Neural cell (in vitro differentiated cells): ENCODE measurements around the gene GNAI2. TPM values are rescaled to one million over a fixed set of nuclear protein-coding genes. Genes with fewer than 3 reads are reported as not detected.

Experiments
- H2AFZ ChIP-seq: fragments of 200-600, 300-800 bp; sonication (generic), shearing (Covaris generic); 2 replicates; pipeline ENCODE4 v1.6.0; 2014; ENCODE audit warnings: low read depth, mild to moderate bottlenecking, antibody characterized with exemption, low read length, moderate library complexity
- H3F3A ChIP-seq: fragments of 200-600 bp; shearing (Covaris generic); 2 replicates; pipeline ENCODE4 v1.6.1; 2016; ENCODE audit warnings: mild to moderate bottlenecking, moderate library complexity, mixed read lengths, antibody characterized with exemption, low read length; ENCODE audit not compliant: insufficient read depth, poor library complexity, severe bottlenecking
- H3K27ac ChIP-seq: fragments of 200-600, 300-800 bp; sonication (generic), shearing (Covaris generic); 2 replicates; pipeline ENCODE4 v1.5.1; 2014; ENCODE audit warnings: mild to moderate bottlenecking, low read length, moderate library complexity
- H3K27me3 ChIP-seq: fragments of 300-800, 200-600 bp; sonication (generic), shearing (Covaris generic); 2 replicates; pipeline ENCODE4 v1.6.0; 2014; ENCODE audit warnings: mild to moderate bottlenecking, low read depth, low read length, moderate library complexity; ENCODE audit not compliant: insufficient read depth
- H3K36me3 ChIP-seq: fragments of 300-800, 200-600 bp; sonication (generic), shearing (Covaris generic); 2 replicates; pipeline ENCODE4 v1.5.1; 2014; ENCODE audit warnings: mild to moderate bottlenecking, antibody characterized with exemption, low read length, moderate library complexity; ENCODE audit not compliant: insufficient read depth
- H3K4me2 ChIP-seq: fragments of 300-800, 200-600 bp; sonication (generic), shearing (Covaris generic); 2 replicates; pipeline ENCODE4 v1.6.0; 2014; ENCODE audit warnings: mild to moderate bottlenecking, low read length
- H3K4me3 ChIP-seq: fragments of 300-800, 200-600 bp; sonication (generic), shearing (Covaris generic); 2 replicates; pipeline ENCODE4 v1.5.1; 2014; ENCODE audit warnings: mild to moderate bottlenecking, low read length, moderate library complexity
- H3K79me2 ChIP-seq: fragments of 200-600 bp; shearing (Covaris generic); replicated peaks from 2 replicates; pipeline ENCODE4 v1.6.0; 2014; ENCODE audit warnings: mild to moderate bottlenecking, low read length, moderate library complexity; ENCODE audit not compliant: insufficient read depth
- H3K9ac ChIP-seq: fragments of 300-800, 200-600 bp; sonication (generic), shearing (Covaris generic); 2 replicates; pipeline ENCODE4 v1.6.1; 2016; ENCODE audit warnings: mild to moderate bottlenecking, low read length, mixed read lengths
- H3K9me2 ChIP-seq: fragments of 200-600 bp; shearing (Covaris generic); 2 replicates; pipeline ENCODE4 v1.6.1; 2016; ENCODE audit warnings: mild to moderate bottlenecking, low read length, mixed read lengths; ENCODE audit not compliant: insufficient read depth
- H3K9me3 ChIP-seq: fragments of 200-600, 300-800 bp; sonication (generic), shearing (Covaris generic); 2 replicates; pipeline ENCODE4 v1.6.1; 2016; ENCODE audit warnings: mild to moderate bottlenecking, mixed run types, low read length, moderate library complexity, mixed read lengths
- H4K20me1 ChIP-seq: fragments of 200-600 bp; shearing (Covaris generic); 2 replicates; pipeline ENCODE4 v1.6.1; 2016; ENCODE audit warnings: mild to moderate bottlenecking, mixed run types; ENCODE audit not compliant: insufficient read depth
- CTCF ChIP-seq: fragments of 450-650 bp; IDR thresholded peaks from 2 replicates; pipeline ENCODE4 v1.5.1; 2014; ENCODE audit warnings: antibody characterized with exemption, mild to moderate bottlenecking, moderate library complexity; ENCODE audit not compliant: poor library complexity, severe bottlenecking
- EP300 ChIP-seq: fragments of 450-650 bp; conservative IDR thresholded peaks from 2 replicates; pipeline ENCODE4 v1.6.1; 2014; ENCODE audit warnings: antibody characterized with exemption, mild to moderate bottlenecking, moderate library complexity; ENCODE audit not compliant: poor library complexity, severe bottlenecking
- EZH2 ChIP-seq: fragments of 200-600, 300-800 bp; shearing (Covaris generic), sonication (generic); IDR thresholded peaks from 2 replicates; pipeline ENCODE4 v1.6.1; 2014; ENCODE audit warnings: antibody characterized with exemption, low read length, borderline replicate concordance, mild to moderate bottlenecking; ENCODE audit not compliant: insufficient read depth, poor library complexity, severe bottlenecking
- MXI1 ChIP-seq: fragments of 450-650 bp; conservative IDR thresholded peaks from 2 replicates; pipeline ENCODE4 v1.6.1; 2014; ENCODE audit warnings: antibody characterized with exemption, mild to moderate bottlenecking; ENCODE audit not compliant: poor library complexity, severe bottlenecking
- POLR2AphosphoS5 ChIP-seq: IDR thresholded peaks from 2 replicates; pipeline ENCODE4 v1.6.1; 2012
- RAD21 ChIP-seq: fragments of 450-650 bp; conservative IDR thresholded peaks from 2 replicates; pipeline ENCODE4 v1.6.1; 2014; ENCODE audit warnings: antibody characterized with exemption, mild to moderate bottlenecking, moderate library complexity
- SMC3 ChIP-seq: fragments of 450-650 bp; conservative IDR thresholded peaks from 2 replicates; pipeline ENCODE4 v1.6.1; 2014; ENCODE audit warnings: antibody characterized with exemption, mild to moderate bottlenecking, moderate library complexity; ENCODE audit not compliant: poor library complexity
- TAF1 ChIP-seq: IDR thresholded peaks from 2 replicates; pipeline ENCODE4 v1.6.1; 2012; ENCODE audit warnings: low read depth
- polyA plus RNA-seq: library from polyadenylated mRNA; depleted of rRNA; stranded (reverse); fragments of >200 nt; gene quantifications from 2 replicates; pipeline ENCODE4 v1.2.3, GENCODE V29; 2014
- TF ChIP-seq, protein P1 (sequence below): IDR thresholded peaks from 2 replicates; pipeline ENCODE4 v1.6.1; 2012; ENCODE audit warnings: borderline replicate concordance

GNAI2 gene
- polyA plus RNA-seq, 1 donor from 2014 or later: 101 TPM

- no peak overlapping the region for H3K9ac ChIP-seq
- no peaks in the 10 kb centered on the region for H3K27me3 ChIP-seq
- no peak overlapping the region for H3K27ac ChIP-seq
- TF ChIP-seq POLR2AphosphoS5: no peak
- TF ChIP-seq SMC3: no peak
- TF ChIP-seq EP300: no peak
- TF ChIP-seq EZH2: no peak
- no peak for TF ChIP-seq RAD21
- TF ChIP-seq, protein P1, sequence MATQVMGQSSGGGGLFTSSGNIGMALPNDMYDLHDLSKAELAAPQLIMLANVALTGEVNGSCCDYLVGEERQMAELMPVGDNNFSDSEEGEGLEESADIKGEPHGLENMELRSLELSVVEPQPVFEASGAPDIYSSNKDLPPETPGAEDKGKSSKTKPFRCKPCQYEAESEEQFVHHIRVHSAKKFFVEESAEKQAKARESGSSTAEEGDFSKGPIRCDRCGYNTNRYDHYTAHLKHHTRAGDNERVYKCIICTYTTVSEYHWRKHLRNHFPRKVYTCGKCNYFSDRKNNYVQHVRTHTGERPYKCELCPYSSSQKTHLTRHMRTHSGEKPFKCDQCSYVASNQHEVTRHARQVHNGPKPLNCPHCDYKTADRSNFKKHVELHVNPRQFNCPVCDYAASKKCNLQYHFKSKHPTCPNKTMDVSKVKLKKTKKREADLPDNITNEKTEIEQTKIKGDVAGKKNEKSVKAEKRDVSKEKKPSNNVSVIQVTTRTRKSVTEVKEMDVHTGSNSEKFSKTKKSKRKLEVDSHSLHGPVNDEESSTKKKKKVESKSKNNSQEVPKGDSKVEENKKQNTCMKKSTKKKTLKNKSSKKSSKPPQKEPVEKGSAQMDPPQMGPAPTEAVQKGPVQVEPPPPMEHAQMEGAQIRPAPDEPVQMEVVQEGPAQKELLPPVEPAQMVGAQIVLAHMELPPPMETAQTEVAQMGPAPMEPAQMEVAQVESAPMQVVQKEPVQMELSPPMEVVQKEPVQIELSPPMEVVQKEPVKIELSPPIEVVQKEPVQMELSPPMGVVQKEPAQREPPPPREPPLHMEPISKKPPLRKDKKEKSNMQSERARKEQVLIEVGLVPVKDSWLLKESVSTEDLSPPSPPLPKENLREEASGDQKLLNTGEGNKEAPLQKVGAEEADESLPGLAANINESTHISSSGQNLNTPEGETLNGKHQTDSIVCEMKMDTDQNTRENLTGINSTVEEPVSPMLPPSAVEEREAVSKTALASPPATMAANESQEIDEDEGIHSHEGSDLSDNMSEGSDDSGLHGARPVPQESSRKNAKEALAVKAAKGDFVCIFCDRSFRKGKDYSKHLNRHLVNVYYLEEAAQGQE: no peak
- TF ChIP-seq CTCF: no peak
- no peak for TF ChIP-seq TAF1
- TF ChIP-seq MXI1: no peak
- no peak overlapping the region for H3K4me3 ChIP-seq
- no peaks in the 10 kb centered on the region for H3K79me2 ChIP-seq
- H3F3A ChIP-seq: no peaks in the 10 kb centered on the region
- no peak overlapping the region for H2AFZ ChIP-seq
- no peaks in the 10 kb centered on the region for H3K9me3 ChIP-seq
- no peaks in the 10 kb centered on the region for H3K9me2 ChIP-seq
- H3K4me2 ChIP-seq: no peak overlapping the region
- H3K36me3 ChIP-seq: no peaks in the 10 kb centered on the region
- no peaks in the 10 kb centered on the region for H4K20me1 ChIP-seq
Observed at GRCh38 chr3:50268276-50268675, 32.3 kb downstream of the GNAI2 start.

DNA sequence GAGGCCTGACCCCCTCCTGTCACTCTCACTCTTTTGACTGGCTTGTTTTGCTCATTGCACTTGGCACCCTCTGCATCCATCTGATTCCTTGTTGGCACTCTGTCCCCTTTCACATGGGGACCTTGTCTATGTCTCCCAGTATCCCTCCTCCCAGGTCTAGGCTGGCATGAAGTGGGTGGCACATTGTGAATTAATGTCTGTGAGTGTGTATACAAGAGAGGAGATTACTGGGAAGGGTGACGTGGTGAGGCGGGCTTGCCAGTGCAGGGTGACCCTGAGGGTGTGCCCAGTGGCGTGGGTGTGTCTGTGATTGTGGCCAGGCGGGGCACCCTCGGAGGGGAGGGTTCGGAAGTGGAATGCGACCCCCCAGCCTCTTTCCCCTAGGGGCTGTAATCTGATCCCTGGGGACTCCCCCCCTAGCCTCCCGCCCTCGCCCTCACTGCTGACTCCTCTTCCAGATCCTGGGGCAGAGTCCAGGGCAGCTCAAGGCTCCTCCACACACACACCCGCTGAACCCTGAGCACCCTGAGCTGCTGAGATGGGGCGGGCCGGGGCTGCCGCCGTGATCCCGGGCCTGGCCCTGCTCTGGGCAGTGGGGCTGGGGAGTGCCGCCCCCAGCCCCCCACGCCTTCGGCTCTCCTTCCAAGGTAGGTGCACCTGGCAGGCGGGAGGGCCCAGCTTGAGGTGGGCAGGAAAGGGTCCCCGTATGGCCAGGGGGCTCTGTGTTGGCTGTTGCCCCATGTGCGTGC, 32.9 kb downstream of the GNAI2 start, which contains the start of gene SEMA3B:
SEMA3B (plus strand) TSS at position 445 of the 749 bp plus-strand sequence; CDS start at position 539, 94 bp downstream.
- H3K4me3 ChIP-seq: no peak within 1 kb of the TSS
- H3K27ac ChIP-seq: no peak within 1 kb of the TSS
- H3K4me2 ChIP-seq: no peak within 1 kb of the TSS

More for the DNA sequence above, 32.9 kb downstream of the GNAI2 start, which contains the start of gene SEMA3B:
- Histone ChIP-seq H3K27me3 (peaks cover under 1% of the 10 kb centered on the region), H3K79me2 (no peaks in the 10 kb centered on the region), H3K9ac (no peak within 1 kb of the TSS), H3K9me2 (no peaks in the 10 kb centered on the region), H4K20me1 (no peaks in the 10 kb centered on the region), H3F3A (no peaks in the 10 kb centered on the region), H3K36me3 (no peaks in the 10 kb centered on the region), H2AFZ (no peak within 1 kb of the TSS), H3K9me3 (no peaks in the 10 kb centered on the region)
- TF ChIP-seq POLR2AphosphoS5: no peak
- no peak for TF ChIP-seq TAF1
- no peak for TF ChIP-seq EZH2
- no peak for TF ChIP-seq SMC3
- no peak for TF ChIP-seq RAD21
- no peak for TF ChIP-seq CTCF
- TF ChIP-seq, protein P1: no peak
- no peak for TF ChIP-seq EP300
- TF ChIP-seq MXI1: no peak
